ENCODE data around the gene XKR7. TPM values are rescaled to one million over a fixed set of nuclear protein-coding genes. Genes with fewer than 3 reads are reported as not detected.

The XKR7 gene
- total RNA-seq, 1 experiment from 2014 or later = 1.3 TPM

GRCh38 chr20:31948008-31948407 is 19.9 kb upstream of the XKR7 start:
- Mint-ChIP-seq H3K9me3 (no peaks in the 10 kb centered on the region; a peak in 1 of 5 replicates), H3K4me3 (no peak overlapping the region), H3K36me3 (ENCODE audit: insufficient read depth in 1 of 3, low read depth in 3 of 3) (peaks cover 38 to 66% (median 52%) of the 10 kb centered on the region in 3 experiments), H3K4me1 (peaks cover 9 to 11% of the 10 kb centered on the region in 2 experiments), H3K27ac (no peak overlapping the region), H3K27me3 (ENCODE audit: low read depth) (peaks cover 3% of the 10 kb centered on the region; the same call in 1 of the 2 replicates)
- Histone ChIP-seq H3K9me3 (ENCODE audit: control insufficient read depth, low read depth, low read length) (no peaks in the 10 kb centered on the region), H3K4ac (ENCODE audit: low read depth, low read length) (no peak overlapping the region), H2BK120ac (ENCODE audit: low read depth, low read length, poor library complexity, severe bottlenecking) (no peak overlapping the region), H3T11ph (ENCODE audit: low read length) (no peak overlapping the region), H3K27me3 (ENCODE audit: insufficient read depth, low read length) (no peaks in the 10 kb centered on the region), H2AFZ (ENCODE audit: low read length) (no peak overlapping the region), H4K8ac (replicated peaks; ENCODE audit: insufficient read length, low read depth, low read length) (no peak overlapping the region), H3K79me1 (ENCODE audit: insufficient read depth, low read depth, low read length, poor library complexity, severe bottlenecking) (peaks cover 10% of the 10 kb centered on the region), H3K23me2 (ENCODE audit: insufficient read length, low read depth, low read length, poor library complexity, severe bottlenecking) (peaks cover 7% of the 10 kb centered on the region), H2BK20ac (ENCODE audit: low read depth, low read length, poor library complexity, severe bottlenecking) (no peak overlapping the region), H4K5ac (ENCODE audit: insufficient read length, low read depth, low read length) (no peak overlapping the region), H3K9ac (ENCODE audit: extremely low read depth, insufficient read length, low read length) (no peak overlapping the region), H3K18ac (ENCODE audit: insufficient read length, low read depth, low read length) (no peak overlapping the region), H2BK15ac (ENCODE audit: low read depth, low read length) (no peak overlapping the region), H4K91ac (ENCODE audit: insufficient read length, low read depth, low read length) (no peak overlapping the region), H3K27ac (ENCODE audit: insufficient read length, low read depth, low read length) (no peak overlapping the region), H3K56ac (ENCODE audit: insufficient read length, low read depth, low read length) (no peak overlapping the region), H3K4me1 (ENCODE audit: insufficient read depth, low read length) (no peaks in the 10 kb centered on the region), H2BK12ac (ENCODE audit: insufficient read length, low read depth, low read length) (no peak overlapping the region), H4K20me1 (ENCODE audit: control insufficient read depth, insufficient read depth, insufficient read length) (no peaks in the 10 kb centered on the region), H3K4me2 (ENCODE audit: insufficient read depth, insufficient read length, low read length) (no peak overlapping the region), H2AK5ac (ENCODE audit: insufficient read length, low read length) (no peak overlapping the region), H3K14ac (ENCODE audit: insufficient read depth, low read length) (no peak overlapping the region), H3K23ac (ENCODE audit: insufficient read length, low read depth, low read length) (no peak overlapping the region), H2BK5ac (ENCODE audit: insufficient read length, low read length) (no peak overlapping the region), H3K79me2 (ENCODE audit: insufficient read depth, low read length) (peaks cover 5% of the 10 kb centered on the region; the same call in 1 of the 2 replicates)
- no peak for DNase-seq
- WGBS (ENCODE audit: extremely low coverage, insufficient read length, low lambda C conversion rate) = no CpG with 5 or more reads among the region's 2 CpGs
- TF ChIP-seq, protein P1, sequence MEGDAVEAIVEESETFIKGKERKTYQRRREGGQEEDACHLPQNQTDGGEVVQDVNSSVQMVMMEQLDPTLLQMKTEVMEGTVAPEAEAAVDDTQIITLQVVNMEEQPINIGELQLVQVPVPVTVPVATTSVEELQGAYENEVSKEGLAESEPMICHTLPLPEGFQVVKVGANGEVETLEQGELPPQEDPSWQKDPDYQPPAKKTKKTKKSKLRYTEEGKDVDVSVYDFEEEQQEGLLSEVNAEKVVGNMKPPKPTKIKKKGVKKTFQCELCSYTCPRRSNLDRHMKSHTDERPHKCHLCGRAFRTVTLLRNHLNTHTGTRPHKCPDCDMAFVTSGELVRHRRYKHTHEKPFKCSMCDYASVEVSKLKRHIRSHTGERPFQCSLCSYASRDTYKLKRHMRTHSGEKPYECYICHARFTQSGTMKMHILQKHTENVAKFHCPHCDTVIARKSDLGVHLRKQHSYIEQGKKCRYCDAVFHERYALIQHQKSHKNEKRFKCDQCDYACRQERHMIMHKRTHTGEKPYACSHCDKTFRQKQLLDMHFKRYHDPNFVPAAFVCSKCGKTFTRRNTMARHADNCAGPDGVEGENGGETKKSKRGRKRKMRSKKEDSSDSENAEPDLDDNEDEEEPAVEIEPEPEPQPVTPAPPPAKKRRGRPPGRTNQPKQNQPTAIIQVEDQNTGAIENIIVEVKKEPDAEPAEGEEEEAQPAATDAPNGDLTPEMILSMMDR (conservative IDR thresholded peaks at IDR 0.05) = no peak

Measured in H9 (cell line).